Kidney epithelial cell (primary cell): ENCODE data around the gene PRPH. TPM values are rescaled to one million over a fixed set of nuclear protein-coding genes. Genes with fewer than 3 reads are reported as not detected.

ENCODE experiments used
- total RNA-seq: library from RNA; depleted of rRNA; stranded (reverse); fragments of >200 nt; gene quantifications from 2 replicates; pipeline ENCODE4 v1.2.3, GENCODE V29; 2015

Gene PRPH
- total RNA-seq, 1 donor from 2014 or later = 0.21 TPM

Other genes with a start within 250 kb of the PRPH start
- gene KMT2D, start 234.4 kb upstream of the PRPH start, total RNA-seq = 68.9 and 71.8 TPM in 2 replicates
- 3.8 and 5.1 TPM in 2 replicates for gene RHEBL1, start 225.2 kb upstream of the PRPH start, total RNA-seq
- 0.04 TPM in 1 of 2 replicates, not detected in the other for gene DHH, start 200.3 kb upstream of the PRPH start, total RNA-seq
- gene LMBR1L, start 184.3 kb upstream of the PRPH start, total RNA-seq = 67.9 and 74.3 TPM in 2 replicates
- 739 and 794 TPM in 2 replicates for gene TUBA1B, start 163.8 kb upstream of the PRPH start, total RNA-seq
- gene TUBA1A, start 106.1 kb upstream of the PRPH start, total RNA-seq = 883 and 997 TPM in 2 replicates
- gene TUBA1C, start 30.1 kb upstream of the PRPH start, total RNA-seq = 544 and 682 TPM in 2 replicates
- gene TROAP, start 28.1 kb downstream of the PRPH start, total RNA-seq = 4.8 and 10.3 TPM in 2 replicates
- gene C1QL4, start 42.0 kb downstream of the PRPH start, total RNA-seq = not detected in 2 replicates
- gene DNAJC22, start 51.7 kb downstream of the PRPH start, total RNA-seq = 1.2 and 1.6 TPM in 2 replicates
- gene SPATS2, start 72.3 kb downstream of the PRPH start, total RNA-seq = 8.8 and 18.2 TPM in 2 replicates
- 0.21 and 0.41 TPM in 2 replicates for gene KCNH3, start 243.9 kb downstream of the PRPH start, total RNA-seq